H1 (cell line): ENCODE data around the gene ZSWIM6. TPM values are rescaled to one million over a fixed set of nuclear protein-coding genes. Genes with fewer than 3 reads are reported as not detected.
A peak's percentile ranks its signal among the peaks of the same experiment; 100 is the strongest.

Experiments used
- CTCF ChIA-PET: fragments of 300-600 bp; sonication (Branson Sonifier 250); formaldehyde crosslinking; loops from one replicate; lab custom pipeline; 2021; ENCODE audit not compliant: partially characterized antibody; lab: Charles Lee
- POLR2A ChIA-PET: fragments of 300-600 bp; sonication (Branson Sonifier 250); formaldehyde crosslinking; loops from one replicate; lab custom pipeline; 2021; ENCODE audit warnings: inconsistent platforms; ENCODE audit not compliant: partially characterized antibody; lab: Charles Lee
- DNase-seq, 2 experiments: peaks; one replicate each; pipeline versions ENCODE4 v3.0.0 to v3.0.0-alpha.2; 2010 to 2022; ENCODE audit warnings: low spot score in 2 of 2, low read depth in 1 of 2, mixed read lengths in 1 of 2
- FAIRE-seq: peaks from 2 replicates; lab custom pipeline; 2011; peaks lifted over from hg19 to GRCh38; lab: Jason Lieb, UNC
- H2AFZ ChIP-seq: 2 replicates; pipeline ENCODE4 v1.8.1; 2012; ENCODE audit warnings: low read length, inconsistent platforms
- H2AK5ac ChIP-seq: 2 replicates; pipeline ENCODE4 v1.6.1; 2013; ENCODE audit warnings: low read depth, low read length
- H2BK120ac ChIP-seq: replicated peaks from 2 replicates; pipeline ENCODE3; 2013; ENCODE audit warnings: low read depth, low read length, inconsistent platforms
- H2BK12ac ChIP-seq: 2 replicates; pipeline ENCODE4 v1.6.1; 2013; ENCODE audit warnings: low read depth, low read length
- H2BK15ac ChIP-seq: 2 replicates; pipeline ENCODE4 v1.6.1; 2013; ENCODE audit warnings: low read length
- H2BK20ac ChIP-seq: 2 replicates; pipeline ENCODE4 v1.6.1; 2013; ENCODE audit warnings: low read length
- H2BK5ac ChIP-seq: 2 replicates; pipeline ENCODE4 v1.6.1; 2013; ENCODE audit warnings: low read depth, low read length
- H3K14ac ChIP-seq: 2 replicates; pipeline ENCODE4 v1.6.1; 2013; ENCODE audit warnings: inconsistent platforms; ENCODE audit not compliant: insufficient read length
- H3K18ac ChIP-seq: 2 replicates; pipeline ENCODE4 v1.6.1; 2013; ENCODE audit warnings: low read length; ENCODE audit errors: extremely low read depth
- H3K23ac ChIP-seq: 2 replicates; pipeline ENCODE4 v1.6.1; 2013; ENCODE audit warnings: inconsistent platforms; ENCODE audit not compliant: insufficient read length
- H3K23me2 ChIP-seq: 2 replicates; pipeline ENCODE4 v1.6.1; 2013; ENCODE audit warnings: low read depth, low read length
- H3K27ac ChIP-seq: 2 replicates; pipeline ENCODE4 v1.6.1; 2011; ENCODE audit warnings: low read depth, low read length, inconsistent platforms
- H3K27me3 ChIP-seq, 4 experiments: replicated peaks in 1 of 4; 1 replicate in 1 of 4; 2 replicates in 3 of 4; pipeline versions ENCODE4 v1.6.1 to v1.8.1; 2011 to 2013; ENCODE audit warnings: low read length in 3 of 4, mild to moderate bottlenecking in 3 of 4, inconsistent platforms in 2 of 4, mixed read lengths in 2 of 4, moderate library complexity in 1 of 4; ENCODE audit not compliant: control insufficient read depth in 3 of 4, insufficient read depth in 3 of 4; ENCODE audit errors: extremely low read depth in 1 of 4
- H3K36me3 ChIP-seq, 4 experiments: 2 replicates each; pipeline versions ENCODE4 v1.6.1 to v1.8.1; 2011 to 2013; ENCODE audit warnings: mild to moderate bottlenecking in 4 of 4, low read length in 3 of 4, moderate library complexity in 2 of 4, control low read depth in 1 of 4, inconsistent platforms in 1 of 4; ENCODE audit not compliant: insufficient read depth in 4 of 4, control insufficient read depth in 2 of 4
- H3K4ac ChIP-seq: replicated peaks from 2 replicates; pipeline ENCODE3; 2013; ENCODE audit warnings: low read length, low read depth, mixed read lengths, inconsistent platforms; ENCODE audit not compliant: insufficient read length
- H3K4me1 ChIP-seq, 4 experiments: replicated peaks in 1 of 4; 1 replicate in 1 of 4; 2 replicates in 3 of 4; pipeline versions ENCODE4 v1.6.1 to v1.8.1; 2011 to 2013; ENCODE audit warnings: low read length in 3 of 4, inconsistent platforms in 2 of 4, mixed read lengths in 1 of 4; ENCODE audit not compliant: insufficient read depth in 4 of 4, control insufficient read depth in 3 of 4
- H3K4me2 ChIP-seq, 2 experiments: 2 replicates each; pipeline versions ENCODE4 v1.6.1 to v1.8.1; 2011 to 2013; ENCODE audit warnings: low read depth in 2 of 2, low read length in 2 of 2, control low read depth in 1 of 2, inconsistent platforms in 1 of 2, mild to moderate bottlenecking in 1 of 2; ENCODE audit not compliant: insufficient read depth in 1 of 2
- H3K4me3 ChIP-seq, 4 experiments: fragments of 200-600, 300-600 bp in 1 of 4; sonication (generic), shearing (Covaris generic), sonication (Bioruptor Twin) in 1 of 4; 2 replicates each; pipeline versions ENCODE4 v1.5.1 to v1.8.1; 2011 to 2016; ENCODE audit warnings: low read length in 4 of 4, low read depth in 3 of 4, control low read depth in 2 of 4, inconsistent platforms in 2 of 4, mild to moderate bottlenecking in 2 of 4, mixed read lengths in 1 of 4, moderate library complexity in 1 of 4; ENCODE audit not compliant: insufficient read depth in 2 of 4; ENCODE audit errors: extremely low read depth in 1 of 4
- H3K56ac ChIP-seq: replicated peaks from 2 replicates; pipeline ENCODE3; 2013; ENCODE audit warnings: low read depth, mild to moderate bottlenecking, mixed read lengths, low read length, inconsistent platforms; ENCODE audit not compliant: insufficient read length
- H3K79me1 ChIP-seq: 2 replicates; pipeline ENCODE4 v1.6.1; 2013; ENCODE audit warnings: low read depth, low read length, control low read depth
- H3K79me2 ChIP-seq, 2 experiments: 2 replicates each; pipeline versions ENCODE4 v1.6.1 to v1.8.1; 2012 to 2013; ENCODE audit warnings: low read length in 2 of 2, mild to moderate bottlenecking in 2 of 2, inconsistent platforms in 1 of 2; ENCODE audit not compliant: insufficient read depth in 2 of 2, control insufficient read depth in 1 of 2
- H3K9ac ChIP-seq, 4 experiments: replicated peaks in 1 of 4; 1 replicate in 1 of 4; 2 replicates in 3 of 4; pipeline versions ENCODE4 v1.6.1 to v1.8.1; 2011 to 2013; ENCODE audit warnings: low read depth in 3 of 4, low read length in 3 of 4, control low read depth in 2 of 4, mild to moderate bottlenecking in 2 of 4, moderate library complexity in 2 of 4, inconsistent platforms in 1 of 4; ENCODE audit errors: extremely low read depth in 1 of 4
- H3K9me3 ChIP-seq, 2 experiments: 2 replicates each; pipeline versions ENCODE4 v1.6.1 to v1.8.1; 2012 to 2013; ENCODE audit warnings: mild to moderate bottlenecking in 2 of 2, moderate library complexity in 2 of 2, control low read depth in 1 of 2, inconsistent platforms in 1 of 2, low read depth in 1 of 2, low read length in 1 of 2, mixed read lengths in 1 of 2; ENCODE audit not compliant: insufficient read depth in 2 of 2
- H4K20me1 ChIP-seq, 2 experiments: replicated peaks in 1 of 2; 2 replicates each; pipeline versions ENCODE3 to v1.8.1; 2011 to 2013; ENCODE audit warnings: inconsistent platforms in 2 of 2, low read length in 2 of 2, mild to moderate bottlenecking in 1 of 2; ENCODE audit not compliant: insufficient read depth in 2 of 2, control insufficient read depth in 1 of 2
- H4K5ac ChIP-seq: 2 replicates; pipeline ENCODE4 v1.6.1; 2013; ENCODE audit warnings: low read length, low read depth, mixed read lengths, inconsistent platforms; ENCODE audit not compliant: insufficient read length
- H4K8ac ChIP-seq: 2 replicates; pipeline ENCODE4 v1.8.0; 2013; ENCODE audit warnings: mild to moderate bottlenecking, moderate library complexity, low read length, inconsistent platforms; ENCODE audit not compliant: insufficient read depth; ENCODE audit errors: extremely low read depth
- H4K91ac ChIP-seq: replicated peaks from 2 replicates; pipeline ENCODE3; 2013; ENCODE audit warnings: low read length, mixed read lengths, inconsistent platforms; ENCODE audit not compliant: insufficient read length
- CEBPB ChIP-seq: IDR thresholded peaks from 2 replicates; pipeline ENCODE4 v1.6.1; 2012; ENCODE audit warnings: low read depth, low read length
- CREB1 ChIP-seq: IDR thresholded peaks from 2 replicates; pipeline ENCODE4 v1.6.1; 2012; ENCODE audit warnings: inconsistent platforms
- CTBP2 ChIP-seq: IDR thresholded peaks from 2 replicates; pipeline ENCODE4 v1.7.0; 2011; ENCODE audit warnings: borderline replicate concordance, mild to moderate bottlenecking, moderate library complexity, mixed read lengths, low read length; ENCODE audit not compliant: insufficient read depth, insufficient read length
- EGR1 ChIP-seq: IDR thresholded peaks from 2 replicates; pipeline ENCODE4 v1.6.1; 2011; ENCODE audit warnings: low read depth, low read length, borderline replicate concordance
- FOSL1 ChIP-seq: IDR thresholded peaks from 2 replicates; pipeline ENCODE4 v1.6.1; 2011; ENCODE audit warnings: mild to moderate bottlenecking, low read depth, low read length, moderate library complexity; ENCODE audit not compliant: insufficient read depth
- GTF2F1 ChIP-seq: IDR thresholded peaks from 2 replicates; pipeline ENCODE4 v1.6.1; 2012; ENCODE audit warnings: low read depth, low read length, improper control_type of control experiment, borderline replicate concordance
- JUN ChIP-seq: IDR thresholded peaks from 2 replicates; pipeline ENCODE4 v1.6.1; 2011; ENCODE audit warnings: low read depth, mild to moderate bottlenecking, improper control_type of control experiment, low read length
- KDM1A ChIP-seq: fragments of 200-600, 300-600 bp; sonication (generic); IDR thresholded peaks from 2 replicates; pipeline ENCODE4 v1.7.1; 2016; ENCODE audit warnings: mild to moderate bottlenecking, low read length, borderline replicate concordance
- KDM4A ChIP-seq: IDR thresholded peaks from one replicate; pipeline ENCODE4 v1.7.1; 2012; ENCODE audit warnings: low read depth, mild to moderate bottlenecking, moderate library complexity, low read length, inconsistent platforms; ENCODE audit not compliant: severe bottlenecking
- NRF1 ChIP-seq: IDR thresholded peaks from 2 replicates; pipeline ENCODE4 v1.6.1; 2011; ENCODE audit warnings: mild to moderate bottlenecking, low read depth, low read length, improper control_type of control experiment
- PHF8 ChIP-seq: fragments of 200-600 bp; sonication (generic); conservative IDR thresholded peaks from 2 replicates; pipeline ENCODE4 v1.7.1; 2012; ENCODE audit warnings: low read depth, mild to moderate bottlenecking, inconsistent platforms, low read length, moderate library complexity
- TCF12 ChIP-seq: IDR thresholded peaks from 2 replicates; pipeline ENCODE4 v1.6.1; 2011; ENCODE audit warnings: low read depth, mild to moderate bottlenecking, low read length
- WGBS, 2 experiments: shearing (Covaris generic) in 1 of 2; methylation state at CpG; one replicate each; pipeline versions ENCODE4 v1.1.6 to v1.1.7; 2013 to 2015; ENCODE audit warnings: low lambda C conversion rate in 2 of 2, mixed read lengths in 2 of 2, inconsistent platforms in 1 of 2, low coverage in 1 of 2, missing lambda C conversion rate in 1 of 2; ENCODE audit not compliant: insufficient replicate concordance in 2 of 2, insufficient coverage in 1 of 2, insufficient read length in 1 of 2; ENCODE audit errors: extremely low coverage in 1 of 2, missing lambda C conversion rate in 1 of 2; 5-methylcytosine and 5-hydroxymethylcytosine counted together
- polyA plus RNA-seq, 7 experiments: library from polyadenylated mRNA; depleted of rRNA in 3 of 7; stranded (reverse) in 5 of 7; unstranded in 2 of 7; fragments of >200 nt in 5 of 7; fragments of 200-250 nt in 2 of 7; gene quantifications; 1 replicate in 5 of 7; 2 replicates in 1 of 7; 4 replicates in 1 of 7; pipeline versions ENCODE4 v1.2.1 to v1.2.3, GENCODE V29; 2011 to 2013; ENCODE audit warnings: missing spikeins in 2 of 7, mixed read lengths in 2 of 7
- total RNA-seq: library from RNA; stranded (reverse); fragmentation: NEBNext Ultra II Directional; extraction: Animal tissue kit (Norgen Biotek cat#: 25700); gene quantifications from 2 replicates; pipeline ENCODE4 v1.2.1, GENCODE V29; 2021
- TF ChIP-seq, protein P1 (sequence below): IDR thresholded peaks from 2 replicates; pipeline ENCODE4 v1.6.1; 2011; ENCODE audit warnings: low read depth, mild to moderate bottlenecking, low read length; ENCODE audit not compliant: insufficient read depth

ZSWIM6 gene
- total and polyA plus RNA-seq, 2 of the 8 experiments (the other 6 are each of a cell fraction or from before 2014, with no cell fraction given): 7.9 to 12.4 TPM

DNA sequence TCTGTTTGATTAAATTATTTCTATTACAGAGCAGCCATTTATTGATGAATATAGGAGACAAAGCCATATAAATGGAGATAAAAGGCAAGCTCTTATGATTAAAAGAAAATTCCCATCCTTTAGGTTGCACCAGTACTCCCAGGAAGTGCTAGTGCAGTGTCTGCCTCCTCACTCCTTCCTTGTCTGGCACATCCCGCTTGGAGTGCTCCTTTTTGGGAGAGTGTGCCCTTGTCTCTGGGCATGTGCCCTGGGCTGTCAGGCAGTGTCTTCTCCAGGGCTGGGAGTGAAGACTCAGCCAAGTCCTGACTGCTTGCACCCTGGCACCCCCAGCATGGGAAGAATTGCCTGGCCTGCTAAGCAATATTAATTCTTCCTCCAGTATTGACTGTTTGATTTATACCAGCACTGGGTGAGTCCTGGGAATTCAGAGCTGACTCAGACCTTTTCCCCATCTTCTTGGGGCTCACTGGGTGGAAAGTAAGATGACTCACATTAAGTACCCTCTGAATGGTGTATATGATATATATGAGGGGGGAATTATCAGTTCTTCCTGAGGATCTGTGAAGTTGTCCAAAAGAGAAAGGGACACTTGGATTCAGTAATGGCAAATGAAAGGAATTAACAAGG lies 62.1 kb downstream of the ZSWIM6 start:
- Histone ChIP-seq H2BK12ac (no peak overlapping the region), H4K20me1 (peaks cover 0 to 6% of the 10 kb centered on the region in 2 experiments), H3K79me2 (peaks cover 0 to 39% of the 10 kb centered on the region in 2 experiments; a peak in 3 of 4 replicates), H4K5ac (no peak overlapping the region), H3K27ac (no peak overlapping the region), H3K23me2 (no peaks in the 10 kb centered on the region), H3K23ac (no peak overlapping the region), H3K9ac (no peak overlapping the region), H3K9me3 (peaks cover 4 to 6% of the 10 kb centered on the region in 2 experiments; a peak in 3 of 4 replicates), H3K18ac (no peak overlapping the region), H2AFZ (no peak overlapping the region), H3K4me1 (no peaks in the 10 kb centered on the region), H4K8ac (peak overlapping the region; percentile 63; the same call in 1 of the 2 replicates), H3K36me3 (no peaks in the 10 kb centered on the region), H3K79me1 (no peaks in the 10 kb centered on the region), H3K14ac (no peak overlapping the region), H3K27me3 (no peaks in the 10 kb centered on the region), H3K4me2 (no peak overlapping the region), H4K91ac (no peak overlapping the region), H2BK120ac (no peak overlapping the region), H3K4ac (peak overlapping the region; percentile 21), H2BK5ac (no peak overlapping the region), H2AK5ac (no peak overlapping the region), H2BK15ac (no peak overlapping the region), H3K4me3 (no peak overlapping the region), H3K56ac (no peak overlapping the region), H2BK20ac (no peak overlapping the region)
- ChIA-PET POLR2A (interaction anchor here (0.6 kb wide), 1 partner anchor 15 kb away, joined by 4 read pairs; no protein-coding TSS in a partner anchor), CTCF (interaction anchor here (0.6 to 1.4 kb wide), 2 partner anchors 74 to 209 kb away, joined by 3 read pairs; no protein-coding TSS in a partner anchor)
- 86% methylated on average over 1 of the region's 1 CpG; no CpG with 5 or more reads in 1 of the 2 experiments for WGBS, 2 experiments
- FAIRE-seq (no peak), DNase-seq (no peak)
- TF ChIP-seq CTBP2 (no peak), EGR1 (no peak), JUN (no peak), GTF2F1 (no peak), CREB1 (no peak), CEBPB (no peak), KDM1A (no peak), PHF8 (no peak), NRF1 (no peak), KDM4A (no peak), TCF12 (no peak), FOSL1 (no peak)
- TF ChIP-seq, protein P1, sequence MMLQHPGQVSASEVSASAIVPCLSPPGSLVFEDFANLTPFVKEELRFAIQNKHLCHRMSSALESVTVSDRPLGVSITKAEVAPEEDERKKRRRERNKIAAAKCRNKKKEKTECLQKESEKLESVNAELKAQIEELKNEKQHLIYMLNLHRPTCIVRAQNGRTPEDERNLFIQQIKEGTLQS: no peak
